Esophagus squamous epithelium (tissue), 5 donors: ENCODE data around the gene MFN2. TPM values are rescaled to one million over a fixed set of nuclear protein-coding genes. Genes with fewer than 3 reads are reported as not detected.

Experiments
- DNase-seq: peaks from one replicate; lab custom pipeline; 2025; lab: John Stamatoyannopoulos, UW
- H3K27ac ChIP-seq, 4 donors: fragments of 200-600 bp; sonication (generic); one replicate each; pipeline ENCODE4 v1.5.1; 2016 to 2019; ENCODE audit warnings: mild to moderate bottlenecking in 1 of 4
- H3K27me3 ChIP-seq, 4 donors: fragments of 200-600 bp; sonication (generic); 1 replicate in 3 of 4; 2 replicates in 1 of 4; pipeline versions ENCODE4 v1.5.1 to v1.6.0; 2017 to 2021; ENCODE audit warnings: antibody characterized with exemption in 1 of 4
- H3K36me3 ChIP-seq, 3 donors: fragments of 200-600 bp; sonication (generic); one replicate each; pipeline ENCODE4 v1.5.1; 2016 to 2019
- H3K4me1 ChIP-seq, 3 donors: fragments of 200-600 bp; sonication (generic); one replicate each; pipeline ENCODE4 v1.5.1; 2017 to 2019
- H3K4me3 ChIP-seq, 4 donors: fragments of 200-600 bp; sonication (generic); 1 replicate in 3 of 4; 2 replicates in 1 of 4; pipeline ENCODE4 v1.5.1; 2016 to 2019; ENCODE audit warnings: mild to moderate bottlenecking in 2 of 4, moderate library complexity in 1 of 4
- H3K9me3 ChIP-seq, 3 donors: fragments of 200-600 bp; sonication (generic); one replicate each; pipeline ENCODE4 v1.5.1; 2016 to 2019
- POLR2A ChIP-seq, 4 donors: fragments of 450-650 bp; IDR thresholded peaks; one replicate each; pipeline ENCODE4 v1.6.1; 2017; ENCODE audit warnings: antibody characterized with exemption in 4 of 4, mild to moderate bottlenecking in 4 of 4, moderate library complexity in 3 of 4
- WGBS, 2 donors: methylation state at CpG; one replicate each; pipeline ENCODE4 v1.1.5; 2018; 5-methylcytosine and 5-hydroxymethylcytosine counted together
- intact Hi-C: fragments of 100-400 bp; cut with DNase I; formaldehyde crosslinking; loops from one replicate; pipeline ENCODE4 v1.15.0; 2022
- small RNA-seq, 4 donors: library from RNA; depleted of rRNA; stranded (forward); fragments of <200 nt; gene quantifications; one replicate each; pipeline ENCODE3, GENCODE V24; 2016
- total RNA-seq, 4 donors: library from RNA; depleted of rRNA; stranded (reverse); fragments of >200 nt; gene quantifications; one replicate each; pipeline ENCODE4 v1.1.0, GENCODE V29; 2016
- TF ChIP-seq, protein P1 (sequence below), 6 experiments: fragments of 450-650 bp in 4 of 6; fragments of 200-600 bp in 2 of 6; sonication (generic) in 2 of 6; IDR thresholded peaks; one replicate each; pipeline ENCODE4 v1.5.1; 2016 to 2019; ENCODE audit warnings: antibody characterized with exemption in 6 of 6, mild to moderate bottlenecking in 4 of 6, moderate library complexity in 4 of 6
- donor health status: DM: yes; HTN: yes; CAD: no.

MFN2 gene
- total RNA-seq, 4 donors from 2014 or later = 64.4 to 96.9 (median 78.7) TPM

GRCh38 chr1:12060500-12060899, 80.3 kb downstream of the MFN2 start:
- Histone ChIP-seq H3K4me1 (peaks cover 4 to 12% (median 9%) of the 10 kb centered on the region in 3 donors), H3K4me3 (no peak overlapping the region), H3K36me3 (no peaks in the 10 kb centered on the region), H3K27ac (no peak overlapping the region), H3K9me3 (no peaks in the 10 kb centered on the region), H3K27me3 (peaks cover 7 to 57% (median 10%) of the 10 kb centered on the region in 4 donors)
- WGBS, 2 donors = 88 to 89% methylated on average over 3 of the region's 3 CpGs
- DNase-seq = no peak
- TF ChIP-seq, protein P1, sequence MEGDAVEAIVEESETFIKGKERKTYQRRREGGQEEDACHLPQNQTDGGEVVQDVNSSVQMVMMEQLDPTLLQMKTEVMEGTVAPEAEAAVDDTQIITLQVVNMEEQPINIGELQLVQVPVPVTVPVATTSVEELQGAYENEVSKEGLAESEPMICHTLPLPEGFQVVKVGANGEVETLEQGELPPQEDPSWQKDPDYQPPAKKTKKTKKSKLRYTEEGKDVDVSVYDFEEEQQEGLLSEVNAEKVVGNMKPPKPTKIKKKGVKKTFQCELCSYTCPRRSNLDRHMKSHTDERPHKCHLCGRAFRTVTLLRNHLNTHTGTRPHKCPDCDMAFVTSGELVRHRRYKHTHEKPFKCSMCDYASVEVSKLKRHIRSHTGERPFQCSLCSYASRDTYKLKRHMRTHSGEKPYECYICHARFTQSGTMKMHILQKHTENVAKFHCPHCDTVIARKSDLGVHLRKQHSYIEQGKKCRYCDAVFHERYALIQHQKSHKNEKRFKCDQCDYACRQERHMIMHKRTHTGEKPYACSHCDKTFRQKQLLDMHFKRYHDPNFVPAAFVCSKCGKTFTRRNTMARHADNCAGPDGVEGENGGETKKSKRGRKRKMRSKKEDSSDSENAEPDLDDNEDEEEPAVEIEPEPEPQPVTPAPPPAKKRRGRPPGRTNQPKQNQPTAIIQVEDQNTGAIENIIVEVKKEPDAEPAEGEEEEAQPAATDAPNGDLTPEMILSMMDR (IDR thresholded peaks at IDR 0.05) = no peak
- TF ChIP-seq POLR2A (IDR thresholded peaks at IDR 0.05) = no peak
- intact Hi-C loops = no loop called here

Small RNA genes within 50 kb of the gene (small RNA-seq; reads per million reads assigned to genes)
- 0 reads per million in 4 donors for gene AL096840.1
- gene MIR6729 = 0 reads per million in 4 donors
- 0 reads per million in 4 donors for gene RF00019
- 0 reads per million in 4 donors for gene RN7SL649P

Other genes with a start within 250 kb of the MFN2 start
- 10 to 100 TPM; 34.5 to 89.5 (median 50.7) TPM for gene AGTRAP, start 244.3 kb upstream of the MFN2 start, total RNA-seq
- gene C1orf167, start 218.3 kb upstream of the MFN2 start, total RNA-seq = 1 to 10 TPM in 1 of 4 donors, under 1 TPM in 2, not detected in 1; 0.31 to 2.6 (median 0.76) TPM
- 10 to 100 TPM; 15.6 to 30.1 (median 25.4) TPM for gene MTHFR, start 174.5 kb upstream of the MFN2 start, total RNA-seq
- 10 to 100 TPM in 2 of 4 donors, 1 to 10 TPM in 2; 4.2 to 13.5 (median 9.9) TPM for gene CLCN6, start 174.3 kb upstream of the MFN2 start, total RNA-seq
- not detected for gene NPPA, start 132.7 kb upstream of the MFN2 start, total RNA-seq
- not detected for gene NPPB, start 121.5 kb upstream of the MFN2 start, total RNA-seq
- 10 to 100 TPM; 40.4 to 50.5 (median 47.9) TPM for gene KIAA2013, start 54.0 kb upstream of the MFN2 start, total RNA-seq
- 10 to 100 TPM; 29.8 to 38.1 (median 34.3) TPM for gene PLOD1, start 45.7 kb upstream of the MFN2 start, total RNA-seq
- 10 to 100 TPM; 13.0 to 24.9 (median 19.8) TPM for gene MIIP, start 39.1 kb downstream of the MFN2 start, total RNA-seq
- 1 to 10 TPM in 1 of 4 donors, under 1 TPM in 2, not detected in 1; 0.18 to 1.2 (median 0.76) TPM for gene TNFRSF8, start 82.9 kb downstream of the MFN2 start, total RNA-seq
- 10 to 100 TPM in 2 of 4 donors, 1 to 10 TPM in 2; 2.1 to 17.5 (median 10.3) TPM for gene TNFRSF1B, start 186.5 kb downstream of the MFN2 start, total RNA-seq
- gene VPS13D, start 249.6 kb downstream of the MFN2 start, total RNA-seq = 100 to 1,000 TPM in 1 of 4 donors, 10 to 100 TPM in 3; 42.5 to 103 (median 59.8) TPM